ENCODE results near the gene TBC1D2B. TPM values are rescaled to one million over a fixed set of nuclear protein-coding genes. Genes with fewer than 3 reads are reported as not detected.

TBC1D2B gene
- total RNA-seq, 1 donor from 2014 or later: 58.1 TPM

DNA sequence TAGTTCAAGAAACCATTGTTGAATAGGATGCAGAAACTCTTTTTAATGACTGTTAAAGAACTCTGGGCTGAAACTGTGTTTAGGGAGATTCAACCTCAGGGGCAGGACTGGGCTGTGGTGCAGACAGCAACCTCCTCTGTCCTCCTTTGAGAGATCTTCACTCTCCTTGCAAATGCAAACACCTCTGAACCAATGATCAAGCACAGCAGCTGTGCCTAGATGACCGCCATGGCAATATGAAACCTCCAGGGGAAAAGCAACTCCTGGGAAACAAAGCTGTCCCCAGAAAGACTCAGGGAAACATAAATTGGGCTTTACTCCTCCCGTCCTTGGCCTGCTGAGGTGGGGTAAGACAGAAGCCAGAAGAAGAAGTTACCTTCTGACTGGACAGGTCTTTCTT, 52.6 kb downstream of the TBC1D2B start:
- Mint-ChIP-seq H3K4me3 (ENCODE audit: unreplicated experiment) (no peak overlapping the region), H3K27me3 (ENCODE audit: low read depth) (no peaks in the 10 kb centered on the region), H3K9me3 (ENCODE audit: low read depth) (no peaks in the 10 kb centered on the region), H3K4me1 (ENCODE audit: low read depth) (no peaks in the 10 kb centered on the region), H3K27ac (ENCODE audit: unreplicated experiment) (no peak overlapping the region), H3K36me3 (ENCODE audit: low read depth) (peaks cover 46% of the 10 kb centered on the region)
- no peak for TF ChIP-seq CTCF (IDR thresholded peaks at IDR 0.05)
- no peak for DNase-seq (ENCODE audit: low spot score)

DNA sequence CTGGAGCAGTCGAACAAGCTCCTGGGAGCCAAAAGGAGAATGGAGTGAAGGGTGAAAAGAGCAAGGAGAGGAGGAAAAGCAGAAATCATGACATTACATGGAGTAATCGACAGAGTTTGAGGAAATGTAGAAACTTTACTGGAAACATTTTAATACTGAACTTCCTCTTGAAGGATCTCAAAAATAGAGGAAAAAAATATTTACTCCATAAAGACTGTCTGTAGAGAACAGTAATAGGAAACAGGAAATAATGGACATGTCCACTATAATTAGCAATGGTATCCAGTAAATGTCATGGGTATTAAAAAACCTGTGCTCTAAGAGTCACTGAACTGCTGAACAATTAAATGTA, 53.0 kb downstream of the TBC1D2B start:
- TF ChIP-seq CTCF (IDR thresholded peaks at IDR 0.05): no peak
- H3K27me3 Mint-ChIP-seq (ENCODE audit: low read depth): no peaks in the 10 kb centered on the region
- H3K36me3 Mint-ChIP-seq (ENCODE audit: low read depth): peaks cover 46% of the 10 kb centered on the region
- no peak overlapping the region for H3K4me3 Mint-ChIP-seq (ENCODE audit: unreplicated experiment)
- no peak overlapping the region for H3K27ac Mint-ChIP-seq (ENCODE audit: unreplicated experiment)
- no peaks in the 10 kb centered on the region for H3K4me1 Mint-ChIP-seq (ENCODE audit: low read depth)
- DNase-seq (ENCODE audit: low spot score): no peak
- no peaks in the 10 kb centered on the region for H3K9me3 Mint-ChIP-seq (ENCODE audit: low read depth)

GRCh38 chr15:78023865-78024518, 53.5 kb downstream of the TBC1D2B start:
- Mint-ChIP-seq H3K27me3 (ENCODE audit: low read depth) (no peaks in the 10 kb centered on the region), H3K4me3 (ENCODE audit: unreplicated experiment) (no peak overlapping the region), H3K27ac (ENCODE audit: unreplicated experiment) (no peak overlapping the region), H3K4me1 (ENCODE audit: low read depth) (no peaks in the 10 kb centered on the region), H3K36me3 (ENCODE audit: low read depth) (peaks cover 44% of the 10 kb centered on the region), H3K9me3 (ENCODE audit: low read depth) (no peaks in the 10 kb centered on the region)
- no peak for TF ChIP-seq CTCF (IDR thresholded peaks at IDR 0.05)
- DNase-seq (ENCODE audit: low spot score): no peak

- H3K27me3 Mint-ChIP-seq (ENCODE audit: low read depth): no peaks in the 10 kb centered on the region
- DNase-seq (ENCODE audit: low spot score): no peak
- H3K36me3 Mint-ChIP-seq (ENCODE audit: low read depth): peaks cover 44% of the 10 kb centered on the region
- H3K4me1 Mint-ChIP-seq (ENCODE audit: low read depth): no peaks in the 10 kb centered on the region
- TF ChIP-seq CTCF (IDR thresholded peaks at IDR 0.05): no peak
- no peak overlapping the region for H3K4me3 Mint-ChIP-seq (ENCODE audit: unreplicated experiment)
- H3K27ac Mint-ChIP-seq (ENCODE audit: unreplicated experiment): no peak overlapping the region
- no peaks in the 10 kb centered on the region for H3K9me3 Mint-ChIP-seq (ENCODE audit: low read depth)
Measured at GRCh38 chr15:78023081-78023665, 54.3 kb downstream of the TBC1D2B start.

- H3K36me3 Mint-ChIP-seq (ENCODE audit: low read depth): peaks cover 40% of the 10 kb centered on the region
- H3K4me3 Mint-ChIP-seq (ENCODE audit: unreplicated experiment): no peak overlapping the region
- no peaks in the 10 kb centered on the region for H3K9me3 Mint-ChIP-seq (ENCODE audit: low read depth)
- H3K27me3 Mint-ChIP-seq (ENCODE audit: low read depth): no peaks in the 10 kb centered on the region
- no peak for DNase-seq (ENCODE audit: low spot score)
- peaks cover 3% of the 10 kb centered on the region for H3K4me1 Mint-ChIP-seq (ENCODE audit: low read depth)
- no peak for TF ChIP-seq CTCF (IDR thresholded peaks at IDR 0.05)
- H3K27ac Mint-ChIP-seq (ENCODE audit: unreplicated experiment): no peak overlapping the region
Measured at GRCh38 chr15:78021761-78022160, 55.8 kb downstream of the TBC1D2B start.
